Breast epithelium (tissue), 4 donors: ENCODE data around the gene FBLL1. TPM values are rescaled to one million over a fixed set of nuclear protein-coding genes. Genes with fewer than 3 reads are reported as not detected.

Experiments
- DNase-seq, 2 donors: peaks; one replicate each; pipeline ENCODE4 v3.0.0-alpha.2; 2019; ENCODE audit warnings: low spot score in 2 of 2
- H3K27ac ChIP-seq, 2 donors: fragments of 200-600 bp; sonication (generic) in 1 of 2; one replicate each; pipeline ENCODE4 v1.5.1; 2016 to 2019; ENCODE audit warnings: mild to moderate bottlenecking in 1 of 2
- H3K27me3 ChIP-seq, 2 donors: fragments of 200-600 bp; sonication (generic) in 1 of 2; one replicate each; pipeline versions ENCODE4 v1.5.1 to v1.6.0; 2017 to 2019; ENCODE audit warnings: control low read depth in 1 of 2, mild to moderate bottlenecking in 1 of 2
- H3K36me3 ChIP-seq: fragments of 200-600 bp; one replicate; pipeline ENCODE4 v1.5.1; 2019
- H3K4me1 ChIP-seq, 2 donors: fragments of 200-600 bp; sonication (generic); one replicate each; pipeline ENCODE4 v1.5.1; 2016 to 2019; ENCODE audit warnings: control low read depth in 1 of 2
- H3K4me3 ChIP-seq, 3 donors: fragments of 200-600 bp; sonication (generic); 1 replicate in 2 of 3; 2 replicates in 1 of 3; pipeline ENCODE4 v1.5.1; 2016 to 2019; ENCODE audit warnings: mild to moderate bottlenecking in 3 of 3, moderate library complexity in 2 of 3
- H3K9me3 ChIP-seq, 2 donors: fragments of 200-600 bp; sonication (generic) in 1 of 2; one replicate each; pipeline ENCODE4 v1.5.1; 2016 to 2019; ENCODE audit warnings: control low read depth in 1 of 2
- POLR2A ChIP-seq: fragments of 450-650 bp; IDR thresholded peaks from one replicate; pipeline ENCODE4 v1.6.1; 2016; ENCODE audit warnings: antibody characterized with exemption, mild to moderate bottlenecking, moderate library complexity
- POLR2AphosphoS5 ChIP-seq, 3 donors: sonication (generic); formaldehyde crosslinking; IDR thresholded peaks; one replicate each; pipeline ENCODE4 v1.6.1; 2017; ENCODE audit warnings: antibody characterized with exemption in 3 of 3
- intact Hi-C: fragments of 100-400 bp; cut with DNase I; formaldehyde crosslinking; loops from one replicate; pipeline ENCODE4 v1.15.1; 2023; ENCODE audit warnings: low total_unique reads
- total RNA-seq, 3 donors: library from RNA; depleted of rRNA; stranded (reverse); fragments of >200 nt; gene quantifications; one replicate each; pipeline ENCODE4 v1.1.0, GENCODE V29; 2016
- TF ChIP-seq, protein P1 (sequence below), 3 donors: fragments of 450-650 bp; IDR thresholded peaks; one replicate each; pipeline ENCODE4 v1.5.1; 2016 to 2017; ENCODE audit warnings: antibody characterized with exemption in 3 of 3, mild to moderate bottlenecking in 3 of 3, moderate library complexity in 3 of 3

FBLL1 gene
- 1 to 10 TPM in 1 of 3 donors, under 1 TPM in 2; 0.32 to 1.6 (median 0.33) TPM for total RNA-seq

- TF ChIP-seq POLR2A (no peak), POLR2AphosphoS5 (IDR thresholded peaks at IDR 0.05) (no peak)
- TF ChIP-seq, protein P1, sequence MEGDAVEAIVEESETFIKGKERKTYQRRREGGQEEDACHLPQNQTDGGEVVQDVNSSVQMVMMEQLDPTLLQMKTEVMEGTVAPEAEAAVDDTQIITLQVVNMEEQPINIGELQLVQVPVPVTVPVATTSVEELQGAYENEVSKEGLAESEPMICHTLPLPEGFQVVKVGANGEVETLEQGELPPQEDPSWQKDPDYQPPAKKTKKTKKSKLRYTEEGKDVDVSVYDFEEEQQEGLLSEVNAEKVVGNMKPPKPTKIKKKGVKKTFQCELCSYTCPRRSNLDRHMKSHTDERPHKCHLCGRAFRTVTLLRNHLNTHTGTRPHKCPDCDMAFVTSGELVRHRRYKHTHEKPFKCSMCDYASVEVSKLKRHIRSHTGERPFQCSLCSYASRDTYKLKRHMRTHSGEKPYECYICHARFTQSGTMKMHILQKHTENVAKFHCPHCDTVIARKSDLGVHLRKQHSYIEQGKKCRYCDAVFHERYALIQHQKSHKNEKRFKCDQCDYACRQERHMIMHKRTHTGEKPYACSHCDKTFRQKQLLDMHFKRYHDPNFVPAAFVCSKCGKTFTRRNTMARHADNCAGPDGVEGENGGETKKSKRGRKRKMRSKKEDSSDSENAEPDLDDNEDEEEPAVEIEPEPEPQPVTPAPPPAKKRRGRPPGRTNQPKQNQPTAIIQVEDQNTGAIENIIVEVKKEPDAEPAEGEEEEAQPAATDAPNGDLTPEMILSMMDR (IDR thresholded peaks at IDR 0.05), result no peak
- Histone ChIP-seq H3K27ac (no peak within 1 kb of the TSS), H3K9me3 (peaks cover 0 to 5% of the 10 kb centered on the region in 2 donors), H3K4me1 (no peaks in the 10 kb centered on the region), H3K36me3 (no peaks in the 10 kb centered on the region), H3K27me3 (peaks cover 0 to 4% of the 10 kb centered on the region in 2 donors), H3K4me3 (peak within 1 kb of the TSS; percentile 40 to 76 (median 60))
- no peak for DNase-seq
- intact Hi-C loops, result no loop called here
Measured at GRCh38 chr5:168528521-168529373, at the start of gene FBLL1. TSS of gene FBLL1 (plus strand) at chr5:168529305. CDS start at chr5:168529505, 200 bp downstream.

- H3K27me3 ChIP-seq, result no peaks in the 10 kb centered on the region
- no peak for TF ChIP-seq POLR2AphosphoS5 (IDR thresholded peaks at IDR 0.05)
- TF ChIP-seq, protein P1 (IDR thresholded peaks at IDR 0.05), result no peak
- no peak for TF ChIP-seq POLR2A
- H3K4me3 ChIP-seq, result no peak overlapping the region
- no peak for DNase-seq
- intact Hi-C loops, result no loop called here
- H3K27ac ChIP-seq, result no peak overlapping the region
- H3K9me3 ChIP-seq, result no peaks in the 10 kb centered on the region
- H3K4me1 ChIP-seq, result no peaks in the 10 kb centered on the region
- no peaks in the 10 kb centered on the region for H3K36me3 ChIP-seq
Measured at GRCh38 chr5:168480601-168481000, 48.5 kb upstream of the FBLL1 start.

GRCh38 chr5:168481330-168481788, 47.7 kb upstream of the FBLL1 start:
- H3K4me3 ChIP-seq, result no peak overlapping the region
- intact Hi-C loops, result no loop called here
- DNase-seq, result no peak
- H3K27ac ChIP-seq, result no peak overlapping the region
- no peaks in the 10 kb centered on the region for H3K27me3 ChIP-seq
- no peaks in the 10 kb centered on the region for H3K4me1 ChIP-seq
- H3K36me3 ChIP-seq, result no peaks in the 10 kb centered on the region
- no peaks in the 10 kb centered on the region for H3K9me3 ChIP-seq
- TF ChIP-seq POLR2AphosphoS5 (IDR thresholded peaks at IDR 0.05), result no peak
- TF ChIP-seq, protein P1 (IDR thresholded peaks at IDR 0.05), result no peak

DNA sequence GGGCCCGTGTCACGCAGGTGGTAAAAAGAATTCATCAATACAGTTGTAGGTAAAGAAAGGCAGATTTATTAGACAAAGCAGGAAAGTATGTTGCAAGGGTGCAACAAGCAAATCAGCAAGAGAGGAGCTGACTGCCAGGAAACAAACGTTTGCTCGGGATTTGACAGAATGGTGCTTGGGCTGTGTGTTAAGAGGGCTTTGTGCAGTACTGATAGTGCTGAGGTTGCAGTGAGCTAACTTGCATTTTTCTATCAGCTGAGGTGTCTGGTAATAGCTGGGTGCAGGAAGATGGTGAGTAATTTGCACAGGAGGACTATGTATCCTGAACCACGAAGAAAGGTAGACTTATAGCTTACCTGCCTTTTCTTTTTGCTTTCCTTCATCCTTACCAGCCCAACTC, 46.7 kb upstream of the FBLL1 start:
- H3K27ac ChIP-seq, result no peak overlapping the region
- H3K27me3 ChIP-seq, result no peaks in the 10 kb centered on the region
- no peak for DNase-seq
- H3K9me3 ChIP-seq, result no peaks in the 10 kb centered on the region
- TF ChIP-seq POLR2A (no peak), POLR2AphosphoS5 (IDR thresholded peaks at IDR 0.05) (no peak)
- TF ChIP-seq, protein P1 (IDR thresholded peaks at IDR 0.05), result no peak
- H3K4me1 ChIP-seq, result no peaks in the 10 kb centered on the region
- no peaks in the 10 kb centered on the region for H3K36me3 ChIP-seq
- no peak overlapping the region for H3K4me3 ChIP-seq
- intact Hi-C loops, result no loop called here

DNA sequence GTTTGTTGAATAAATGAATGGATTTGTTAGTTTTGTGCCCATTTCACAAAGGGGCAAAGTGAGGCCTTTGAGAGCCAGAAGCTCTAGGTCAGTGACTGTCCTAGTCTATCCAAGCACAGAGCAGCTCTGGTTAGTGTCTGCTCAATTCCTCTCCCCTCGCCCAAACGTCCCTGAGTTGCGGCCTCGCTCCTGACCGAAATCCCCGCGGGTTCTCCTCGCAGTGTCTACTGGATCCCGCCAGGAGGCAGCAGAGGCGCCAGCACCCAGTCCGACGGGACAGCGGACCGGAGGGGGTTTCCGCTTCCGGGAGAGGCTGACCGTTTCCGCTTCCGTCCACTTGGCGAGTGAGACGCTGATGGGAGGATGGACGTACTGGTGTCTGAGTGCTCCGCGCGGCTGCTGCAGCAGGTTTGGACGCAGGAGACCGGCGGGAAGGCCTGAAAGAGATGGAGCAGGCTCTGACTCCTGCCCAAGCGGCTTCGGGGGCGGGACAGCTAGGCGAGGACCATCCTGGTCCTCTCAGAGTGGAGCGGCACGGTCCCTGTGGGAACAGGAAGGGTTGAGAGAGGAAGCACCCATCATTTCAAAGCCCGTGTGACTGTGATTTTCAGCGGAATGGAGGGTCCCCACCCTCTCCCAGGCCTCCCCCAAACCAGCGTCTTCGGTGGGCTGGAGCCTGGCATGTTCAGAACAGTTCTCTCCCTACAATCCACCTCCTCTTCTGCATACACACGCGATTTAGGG, 42.8 kb upstream of the FBLL1 start, which contains the start of gene RARS1:
RARS1 (plus strand) TSS at position 336 of the 744 bp plus-strand sequence; CDS start at position 364, 28 bp downstream.
- H3K36me3 ChIP-seq, result no peaks in the 10 kb centered on the region
- H3K9me3 ChIP-seq, result no peaks in the 10 kb centered on the region
- intact Hi-C loops, result no loop called here
- H3K4me1 ChIP-seq, result no peaks in the 10 kb centered on the region
- peak; percentile 83 to 91 for DNase-seq
- peak within 1 kb of the TSS; percentile 80 for H3K27ac ChIP-seq
- no peaks in the 10 kb centered on the region for H3K27me3 ChIP-seq
- TF ChIP-seq, protein P1 (IDR thresholded peaks at IDR 0.05), result peak; percentile 87 to 98 (median 97)
- peak; percentile 84 to 93 (median 92) for TF ChIP-seq POLR2AphosphoS5 (IDR thresholded peaks at IDR 0.05)
- TF ChIP-seq POLR2A, result peak; percentile 78
- H3K4me3 ChIP-seq, result peak within 1 kb of the TSS; percentile 82 to 93 (median 92)
